H1 (cell line): ENCODE results near the gene SSB. TPM values are rescaled to one million over a fixed set of nuclear protein-coding genes. Genes with fewer than 3 reads are reported as not detected.

Experiments
- EP300 ChIP-seq, 2 experiments: IDR thresholded peaks; 1 replicate in 1 of 2; 2 replicates in 1 of 2; pipeline ENCODE4 v1.6.1; 2011 to 2012; ENCODE audit warnings: low read depth in 2 of 2, low read length in 2 of 2, mild to moderate bottlenecking in 2 of 2, borderline replicate concordance in 1 of 2, inconsistent platforms in 1 of 2, moderate library complexity in 1 of 2
- PHF8 ChIP-seq: fragments of 200-600 bp; sonication (generic); conservative IDR thresholded peaks from 2 replicates; pipeline ENCODE4 v1.7.1; 2012; ENCODE audit warnings: low read depth, mild to moderate bottlenecking, inconsistent platforms, low read length, moderate library complexity
- POLR2A ChIP-seq, 2 experiments: IDR thresholded peaks; 1 replicate in 1 of 2; 2 replicates in 1 of 2; pipeline ENCODE4 v1.6.1; 2011; ENCODE audit warnings: low read depth in 2 of 2, low read length in 2 of 2, mild to moderate bottlenecking in 2 of 2; ENCODE audit errors: control extremely low read depth in 1 of 2
- POLR2AphosphoS5 ChIP-seq: IDR thresholded peaks from 2 replicates; pipeline ENCODE4 v1.6.1; 2011; ENCODE audit warnings: low read depth, low read length
- RBBP5 ChIP-seq: IDR thresholded peaks from 2 replicates; pipeline ENCODE4 v1.7.1; 2012; ENCODE audit warnings: low read depth, mild to moderate bottlenecking, inconsistent platforms, low read length, moderate library complexity, borderline replicate concordance
- RXRA ChIP-seq: IDR thresholded peaks from 2 replicates; pipeline ENCODE4 v1.6.1; 2011; ENCODE audit warnings: low read depth, mild to moderate bottlenecking, low read length, moderate library complexity; ENCODE audit not compliant: insufficient read depth
- SIN3A ChIP-seq, 2 experiments: IDR thresholded peaks in 1 of 2; conservative IDR thresholded peaks in 1 of 2; 2 replicates each; pipeline ENCODE4 v1.6.1; 2011 to 2012; ENCODE audit warnings: low read length in 2 of 2, improper control_type of control experiment in 1 of 2, low read depth in 1 of 2, mild to moderate bottlenecking in 1 of 2
- polyA plus RNA-seq, 7 experiments: library from polyadenylated mRNA; depleted of rRNA in 3 of 7; stranded (reverse) in 5 of 7; unstranded in 2 of 7; fragments of >200 nt in 5 of 7; fragments of 200-250 nt in 2 of 7; gene quantifications; 1 replicate in 5 of 7; 2 replicates in 1 of 7; 4 replicates in 1 of 7; pipeline versions ENCODE4 v1.2.1 to v1.2.3, GENCODE V29; 2011 to 2013; ENCODE audit warnings: missing spikeins in 2 of 7, mixed read lengths in 2 of 7
- total RNA-seq: library from RNA; stranded (reverse); fragmentation: NEBNext Ultra II Directional; extraction: Animal tissue kit (Norgen Biotek cat#: 25700); gene quantifications from 2 replicates; pipeline ENCODE4 v1.2.1, GENCODE V29; 2021
- TF ChIP-seq, protein P1 (sequence below): fragments of 300-600 bp; sonication (generic); IDR thresholded peaks from 2 replicates; pipeline ENCODE4 v1.7.1; 2012; ENCODE audit warnings: low read length, moderate library complexity, mild to moderate bottlenecking, inconsistent platforms; ENCODE audit not compliant: insufficient replicate concordance

The SSB gene
- total and polyA plus RNA-seq, 2 of the 8 experiments (the other 6 are each of a cell fraction or from before 2014, with no cell fraction given) = 60.8 to 270 TPM

DNA sequence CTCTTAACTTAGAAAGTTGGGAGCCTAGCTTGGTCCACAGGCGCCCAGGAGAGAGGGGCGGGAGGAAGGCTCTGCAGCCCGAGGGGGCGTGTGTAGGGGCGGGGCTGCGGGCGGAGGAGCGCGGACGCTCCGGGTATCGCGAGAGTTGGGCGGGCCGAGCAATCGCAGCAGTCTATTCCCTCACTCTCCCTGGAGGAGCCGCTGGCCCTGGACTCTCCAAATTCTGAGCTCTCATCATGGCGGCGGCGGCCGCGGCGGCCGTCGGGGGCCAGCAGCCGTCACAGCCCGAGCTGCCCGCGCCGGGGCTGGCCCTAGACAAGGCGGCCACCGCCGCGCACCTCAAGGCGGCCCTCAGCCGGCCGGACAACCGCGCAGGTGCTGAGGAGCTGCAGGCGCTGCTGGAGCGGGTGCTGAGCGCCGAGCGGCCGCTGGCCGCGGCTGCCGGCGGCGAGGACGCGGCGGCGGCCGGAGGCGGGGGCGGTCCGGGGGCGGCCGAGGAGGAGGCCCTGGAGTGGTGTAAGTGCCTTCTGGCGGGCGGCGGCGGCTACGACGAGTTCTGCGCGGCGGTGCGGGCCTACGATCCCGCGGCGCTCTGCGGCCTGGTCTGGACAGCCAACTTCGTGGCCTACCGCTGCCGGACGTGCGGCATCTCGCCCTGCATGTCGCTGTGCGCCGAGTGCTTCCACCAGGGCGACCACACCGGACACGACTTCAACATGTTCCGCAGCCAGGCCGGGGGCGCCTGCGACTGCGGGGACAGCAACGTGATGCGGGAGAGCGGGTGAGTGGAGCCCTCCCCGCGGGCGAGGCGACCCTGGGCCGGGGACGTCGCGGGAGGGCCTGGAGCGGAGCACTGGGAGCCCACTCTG lies 28.8 kb downstream of the SSB start, which contains the start of gene UBR3 (continued):
- TF ChIP-seq, protein P1, sequence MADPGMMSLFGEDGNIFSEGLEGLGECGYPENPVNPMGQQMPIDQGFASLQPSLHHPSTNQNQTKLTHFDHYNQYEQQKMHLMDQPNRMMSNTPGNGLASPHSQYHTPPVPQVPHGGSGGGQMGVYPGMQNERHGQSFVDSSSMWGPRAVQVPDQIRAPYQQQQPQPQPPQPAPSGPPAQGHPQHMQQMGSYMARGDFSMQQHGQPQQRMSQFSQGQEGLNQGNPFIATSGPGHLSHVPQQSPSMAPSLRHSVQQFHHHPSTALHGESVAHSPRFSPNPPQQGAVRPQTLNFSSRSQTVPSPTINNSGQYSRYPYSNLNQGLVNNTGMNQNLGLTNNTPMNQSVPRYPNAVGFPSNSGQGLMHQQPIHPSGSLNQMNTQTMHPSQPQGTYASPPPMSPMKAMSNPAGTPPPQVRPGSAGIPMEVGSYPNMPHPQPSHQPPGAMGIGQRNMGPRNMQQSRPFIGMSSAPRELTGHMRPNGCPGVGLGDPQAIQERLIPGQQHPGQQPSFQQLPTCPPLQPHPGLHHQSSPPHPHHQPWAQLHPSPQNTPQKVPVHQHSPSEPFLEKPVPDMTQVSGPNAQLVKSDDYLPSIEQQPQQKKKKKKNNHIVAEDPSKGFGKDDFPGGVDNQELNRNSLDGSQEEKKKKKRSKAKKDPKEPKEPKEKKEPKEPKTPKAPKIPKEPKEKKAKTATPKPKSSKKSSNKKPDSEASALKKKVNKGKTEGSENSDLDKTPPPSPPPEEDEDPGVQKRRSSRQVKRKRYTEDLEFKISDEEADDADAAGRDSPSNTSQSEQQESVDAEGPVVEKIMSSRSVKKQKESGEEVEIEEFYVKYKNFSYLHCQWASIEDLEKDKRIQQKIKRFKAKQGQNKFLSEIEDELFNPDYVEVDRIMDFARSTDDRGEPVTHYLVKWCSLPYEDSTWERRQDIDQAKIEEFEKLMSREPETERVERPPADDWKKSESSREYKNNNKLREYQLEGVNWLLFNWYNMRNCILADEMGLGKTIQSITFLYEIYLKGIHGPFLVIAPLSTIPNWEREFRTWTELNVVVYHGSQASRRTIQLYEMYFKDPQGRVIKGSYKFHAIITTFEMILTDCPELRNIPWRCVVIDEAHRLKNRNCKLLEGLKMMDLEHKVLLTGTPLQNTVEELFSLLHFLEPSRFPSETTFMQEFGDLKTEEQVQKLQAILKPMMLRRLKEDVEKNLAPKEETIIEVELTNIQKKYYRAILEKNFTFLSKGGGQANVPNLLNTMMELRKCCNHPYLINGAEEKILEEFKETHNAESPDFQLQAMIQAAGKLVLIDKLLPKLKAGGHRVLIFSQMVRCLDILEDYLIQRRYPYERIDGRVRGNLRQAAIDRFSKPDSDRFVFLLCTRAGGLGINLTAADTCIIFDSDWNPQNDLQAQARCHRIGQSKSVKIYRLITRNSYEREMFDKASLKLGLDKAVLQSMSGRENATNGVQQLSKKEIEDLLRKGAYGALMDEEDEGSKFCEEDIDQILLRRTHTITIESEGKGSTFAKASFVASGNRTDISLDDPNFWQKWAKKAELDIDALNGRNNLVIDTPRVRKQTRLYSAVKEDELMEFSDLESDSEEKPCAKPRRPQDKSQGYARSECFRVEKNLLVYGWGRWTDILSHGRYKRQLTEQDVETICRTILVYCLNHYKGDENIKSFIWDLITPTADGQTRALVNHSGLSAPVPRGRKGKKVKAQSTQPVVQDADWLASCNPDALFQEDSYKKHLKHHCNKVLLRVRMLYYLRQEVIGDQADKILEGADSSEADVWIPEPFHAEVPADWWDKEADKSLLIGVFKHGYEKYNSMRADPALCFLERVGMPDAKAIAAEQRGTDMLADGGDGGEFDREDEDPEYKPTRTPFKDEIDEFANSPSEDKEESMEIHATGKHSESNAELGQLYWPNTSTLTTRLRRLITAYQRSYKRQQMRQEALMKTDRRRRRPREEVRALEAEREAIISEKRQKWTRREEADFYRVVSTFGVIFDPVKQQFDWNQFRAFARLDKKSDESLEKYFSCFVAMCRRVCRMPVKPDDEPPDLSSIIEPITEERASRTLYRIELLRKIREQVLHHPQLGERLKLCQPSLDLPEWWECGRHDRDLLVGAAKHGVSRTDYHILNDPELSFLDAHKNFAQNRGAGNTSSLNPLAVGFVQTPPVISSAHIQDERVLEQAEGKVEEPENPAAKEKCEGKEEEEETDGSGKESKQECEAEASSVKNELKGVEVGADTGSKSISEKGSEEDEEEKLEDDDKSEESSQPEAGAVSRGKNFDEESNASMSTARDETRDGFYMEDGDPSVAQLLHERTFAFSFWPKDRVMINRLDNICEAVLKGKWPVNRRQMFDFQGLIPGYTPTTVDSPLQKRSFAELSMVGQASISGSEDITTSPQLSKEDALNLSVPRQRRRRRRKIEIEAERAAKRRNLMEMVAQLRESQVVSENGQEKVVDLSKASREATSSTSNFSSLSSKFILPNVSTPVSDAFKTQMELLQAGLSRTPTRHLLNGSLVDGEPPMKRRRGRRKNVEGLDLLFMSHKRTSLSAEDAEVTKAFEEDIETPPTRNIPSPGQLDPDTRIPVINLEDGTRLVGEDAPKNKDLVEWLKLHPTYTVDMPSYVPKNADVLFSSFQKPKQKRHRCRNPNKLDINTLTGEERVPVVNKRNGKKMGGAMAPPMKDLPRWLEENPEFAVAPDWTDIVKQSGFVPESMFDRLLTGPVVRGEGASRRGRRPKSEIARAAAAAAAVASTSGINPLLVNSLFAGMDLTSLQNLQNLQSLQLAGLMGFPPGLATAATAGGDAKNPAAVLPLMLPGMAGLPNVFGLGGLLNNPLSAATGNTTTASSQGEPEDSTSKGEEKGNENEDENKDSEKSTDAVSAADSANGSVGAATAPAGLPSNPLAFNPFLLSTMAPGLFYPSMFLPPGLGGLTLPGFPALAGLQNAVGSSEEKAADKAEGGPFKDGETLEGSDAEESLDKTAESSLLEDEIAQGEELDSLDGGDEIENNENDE = no peak
- peak; percentile 81 to 85 for TF ChIP-seq POLR2A (IDR thresholded peaks at IDR 0.05; ENCODE audit: control extremely low read depth in 1 of 2, low read depth in 2 of 2, low read length in 2 of 2)
- 0 out of 3 replicates have a peak, but pooled peaks of 1 of the 2 experiments have one; percentile 39 for TF ChIP-seq EP300 (IDR thresholded peaks at IDR 0.05; ENCODE audit: borderline replicate concordance in 1 of 2, low read depth in 2 of 2, low read length in 2 of 2)
- TF ChIP-seq RBBP5 = peak; percentile 60; the same call in 1 of the 2 replicates
- no peak for TF ChIP-seq RXRA
- peak; percentile 61 to 62; a peak in 2 of 4 replicates for TF ChIP-seq SIN3A (conservative IDR thresholded peaks at IDR 0.05 in 1 of 2, IDR thresholded peaks at IDR 0.05 in 1 of 2; ENCODE audit: low read depth in 1 of 2, low read length in 2 of 2)
- TF ChIP-seq POLR2AphosphoS5 = peak; percentile 82
- peak; percentile 90 for TF ChIP-seq PHF8
